ENCODE results near the gene BYSL.

DNA sequence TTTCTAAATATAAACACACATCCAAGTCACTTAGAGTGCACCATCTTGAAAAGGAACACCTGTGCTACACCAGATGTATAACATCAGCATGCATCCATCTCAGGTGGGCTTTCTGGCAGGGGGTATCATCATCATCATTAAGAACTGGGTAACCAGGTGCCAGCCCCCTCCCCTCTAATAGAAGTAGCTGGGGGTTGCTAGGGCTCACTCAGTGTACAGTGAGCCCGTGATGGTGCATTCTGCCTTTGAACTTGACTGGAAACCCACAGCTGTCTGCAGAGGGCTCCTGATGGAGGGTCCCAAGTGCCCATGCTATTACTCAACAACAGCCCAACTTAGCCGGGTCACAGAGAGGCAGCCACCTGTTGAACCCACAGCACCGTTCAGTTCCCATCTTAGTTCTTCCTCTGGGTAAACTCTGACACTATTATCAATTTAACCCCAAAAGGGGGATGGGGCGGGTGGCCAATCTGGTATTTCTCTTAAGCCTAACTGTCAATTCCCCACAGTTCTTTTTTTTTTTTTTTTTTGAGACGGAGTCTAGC lies 53.1 kb downstream of the BYSL start:
- TF ChIP-seq POLR2A (IDR thresholded peaks at IDR 0.05) = no peak
- TF ChIP-seq, protein P1, sequence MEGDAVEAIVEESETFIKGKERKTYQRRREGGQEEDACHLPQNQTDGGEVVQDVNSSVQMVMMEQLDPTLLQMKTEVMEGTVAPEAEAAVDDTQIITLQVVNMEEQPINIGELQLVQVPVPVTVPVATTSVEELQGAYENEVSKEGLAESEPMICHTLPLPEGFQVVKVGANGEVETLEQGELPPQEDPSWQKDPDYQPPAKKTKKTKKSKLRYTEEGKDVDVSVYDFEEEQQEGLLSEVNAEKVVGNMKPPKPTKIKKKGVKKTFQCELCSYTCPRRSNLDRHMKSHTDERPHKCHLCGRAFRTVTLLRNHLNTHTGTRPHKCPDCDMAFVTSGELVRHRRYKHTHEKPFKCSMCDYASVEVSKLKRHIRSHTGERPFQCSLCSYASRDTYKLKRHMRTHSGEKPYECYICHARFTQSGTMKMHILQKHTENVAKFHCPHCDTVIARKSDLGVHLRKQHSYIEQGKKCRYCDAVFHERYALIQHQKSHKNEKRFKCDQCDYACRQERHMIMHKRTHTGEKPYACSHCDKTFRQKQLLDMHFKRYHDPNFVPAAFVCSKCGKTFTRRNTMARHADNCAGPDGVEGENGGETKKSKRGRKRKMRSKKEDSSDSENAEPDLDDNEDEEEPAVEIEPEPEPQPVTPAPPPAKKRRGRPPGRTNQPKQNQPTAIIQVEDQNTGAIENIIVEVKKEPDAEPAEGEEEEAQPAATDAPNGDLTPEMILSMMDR (IDR thresholded peaks at IDR 0.05) = no peak

Measured in esophagus squamous epithelium (tissue), 4 donors.